ENCODE results near the gene CLCC1. TPM values are rescaled to one million over a fixed set of nuclear protein-coding genes. Genes with fewer than 3 reads are reported as not detected.

The CLCC1 gene
- polyA plus RNA-seq, 1 donor (not counting 4 experiments of a cell fraction or from before 2014, with no cell fraction given), result 23.4 TPM

- Histone ChIP-seq H3K27ac (ENCODE audit: control insufficient read depth, insufficient read depth, low read length) (no peak overlapping the region), H3K27me3 (ENCODE audit: control insufficient read depth, extremely low read depth, insufficient read depth, low read length) (no peaks in the 10 kb centered on the region), H3K4me3 (ENCODE audit: control insufficient read depth in 2 of 3, extremely low read depth in 1 of 3, insufficient read depth in 2 of 3, low read depth in 1 of 3, low read length in 3 of 3) (no peak overlapping the region), H3K4me2 (ENCODE audit: control insufficient read depth, extremely low read depth, insufficient read depth, low read depth, low read length) (no peak overlapping the region), H3K79me2 (ENCODE audit: control insufficient read depth, insufficient read depth, low read length) (peaks cover 31% of the 10 kb centered on the region), H3K9me3 (ENCODE audit: control insufficient read depth, low read depth, low read length) (no peaks in the 10 kb centered on the region), H3K9ac (ENCODE audit: control insufficient read depth, extremely low read depth, insufficient read depth, low read length) (no peak overlapping the region), H3K36me3 (ENCODE audit: control insufficient read depth in 2 of 2, extremely low read depth in 1 of 2, insufficient read depth in 2 of 2, low read length in 2 of 2) (peaks cover 6 to 8% of the 10 kb centered on the region in 2 experiments), H4K20me1 (ENCODE audit: control insufficient read depth, extremely low read depth, insufficient read depth, low read length) (no peaks in the 10 kb centered on the region), H3K4me1 (ENCODE audit: control insufficient read depth, extremely low read depth, insufficient read depth, low read length) (peaks cover 11% of the 10 kb centered on the region), H3K9me1 (ENCODE audit: control insufficient read depth, extremely low read depth, insufficient read depth, low read length) (no peaks in the 10 kb centered on the region), H2AFZ (ENCODE audit: control insufficient read depth, low read length) (no peak overlapping the region)
- FAIRE-seq, result no peak
- DNase-seq (ENCODE audit: low read depth, low spot score), result no peak
- dilution Hi-C loops (cut with MboI; ENCODE audit: extremely low pct_ligation_motif_present, low sequenced_read_pairs), result no loop called here
- no peak for TF ChIP-seq EZH2 (IDR thresholded peaks at IDR 0.05; ENCODE audit: low read length)
- no peak for TF ChIP-seq CTCF (optimal IDR thresholded peaks at IDR 0.05 in 1 of 3, IDR thresholded peaks at IDR 0.05 in 1 of 3, conservative IDR thresholded peaks at IDR 0.05 in 1 of 3; ENCODE audit: extremely low read depth in 1 of 3, insufficient read depth in 2 of 3, low read length in 3 of 3)
Observed at GRCh38 chr1:108951242-108951641, 12.0 kb downstream of the CLCC1 start.

GRCh38 chr1:108949044-108949443, 14.2 kb downstream of the CLCC1 start:
- H3K4me2 ChIP-seq (ENCODE audit: control insufficient read depth, extremely low read depth, insufficient read depth, low read depth, low read length), result no peak overlapping the region

More at GRCh38 chr1:108949044-108949443, 14.2 kb downstream of the CLCC1 start:
- no peaks in the 10 kb centered on the region for H3K27me3 ChIP-seq (ENCODE audit: control insufficient read depth, extremely low read depth, insufficient read depth, low read length)
- peaks cover 2 to 4% of the 10 kb centered on the region in 2 experiments for H3K36me3 ChIP-seq (ENCODE audit: control insufficient read depth in 2 of 2, extremely low read depth in 1 of 2, insufficient read depth in 2 of 2, low read length in 2 of 2)
- TF ChIP-seq CTCF (optimal IDR thresholded peaks at IDR 0.05 in 1 of 3, IDR thresholded peaks at IDR 0.05 in 1 of 3, conservative IDR thresholded peaks at IDR 0.05 in 1 of 3; ENCODE audit: extremely low read depth in 1 of 3, insufficient read depth in 2 of 3, low read length in 3 of 3) (no peak), EZH2 (IDR thresholded peaks at IDR 0.05; ENCODE audit: low read length) (no peak)
- no peak overlapping the region for H3K27ac ChIP-seq (ENCODE audit: control insufficient read depth, insufficient read depth, low read length)
- H3K9me1 ChIP-seq (ENCODE audit: control insufficient read depth, extremely low read depth, insufficient read depth, low read length), result no peaks in the 10 kb centered on the region
- no peaks in the 10 kb centered on the region for H4K20me1 ChIP-seq (ENCODE audit: control insufficient read depth, extremely low read depth, insufficient read depth, low read length)
- DNase-seq (ENCODE audit: low read depth, low spot score) (no peak), FAIRE-seq (no peak)
- no peak overlapping the region for H3K4me3 ChIP-seq (ENCODE audit: control insufficient read depth in 2 of 3, extremely low read depth in 1 of 3, insufficient read depth in 2 of 3, low read depth in 1 of 3, low read length in 3 of 3)
- no peak overlapping the region for H2AFZ ChIP-seq (ENCODE audit: control insufficient read depth, low read length)
- H3K9ac ChIP-seq (ENCODE audit: control insufficient read depth, extremely low read depth, insufficient read depth, low read length), result no peak overlapping the region
- dilution Hi-C loops (cut with MboI; ENCODE audit: extremely low pct_ligation_motif_present, low sequenced_read_pairs), result no loop called here
- peaks cover 11% of the 10 kb centered on the region for H3K4me1 ChIP-seq (ENCODE audit: control insufficient read depth, extremely low read depth, insufficient read depth, low read length)
- peaks cover 23% of the 10 kb centered on the region for H3K79me2 ChIP-seq (ENCODE audit: control insufficient read depth, insufficient read depth, low read length)
- no peaks in the 10 kb centered on the region for H3K9me3 ChIP-seq (ENCODE audit: control insufficient read depth, low read depth, low read length)

Measured in keratinocyte (primary cell).